Activated gamma-delta T cell (primary cell): Measurements from ENCODE around the gene LRPPRC.
"Not testable (repeated sequence)": the region's sequence is repeated elsewhere in the genome, so short reads cannot be mapped to it uniquely, and the experiment has no call there.

Experiments used
- DNase-seq: peaks from one replicate; lab custom pipeline; 2025; lab: John Stamatoyannopoulos, UW

LRPPRC gene

GRCh38 chr2:43911136-43911790 lies 84.5 kb downstream of the LRPPRC start:
- DNase-seq, result not testable (repeated sequence)

DNA sequence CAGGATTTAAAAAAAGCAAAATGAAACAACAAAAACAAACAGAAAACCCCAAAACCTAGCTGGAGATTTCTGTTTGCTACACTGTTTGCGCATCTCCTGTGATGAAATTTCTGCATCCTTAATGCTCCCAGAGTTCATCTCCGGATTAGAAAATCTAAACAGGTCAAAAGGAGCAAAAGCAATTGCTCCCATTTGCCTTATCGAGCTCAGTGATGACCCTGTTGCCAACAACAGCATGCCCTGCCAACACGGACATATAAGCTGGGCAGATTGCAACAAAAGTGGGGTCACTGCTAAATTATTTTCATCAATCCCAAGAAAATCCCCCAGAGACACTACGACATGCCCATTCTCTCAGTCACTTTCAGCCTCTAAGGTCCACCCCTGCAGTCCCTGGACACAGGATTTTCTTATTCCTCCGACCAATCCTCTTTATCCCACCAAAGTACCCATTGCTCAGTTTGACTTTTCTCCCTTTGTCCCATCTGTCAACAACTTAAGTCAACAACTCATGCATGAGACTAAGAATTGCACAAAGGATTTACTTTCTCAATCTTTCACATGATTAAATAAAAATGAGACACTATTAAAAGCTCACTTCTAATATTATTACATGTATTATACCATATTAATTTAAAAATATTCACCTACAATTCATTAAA lies 89.2 kb downstream of the LRPPRC start:
- no peak for DNase-seq

- DNase-seq, result no peak
These were observed 89.9 kb downstream of the LRPPRC start for GRCh38 chr2:43905871-43906270.

DNA sequence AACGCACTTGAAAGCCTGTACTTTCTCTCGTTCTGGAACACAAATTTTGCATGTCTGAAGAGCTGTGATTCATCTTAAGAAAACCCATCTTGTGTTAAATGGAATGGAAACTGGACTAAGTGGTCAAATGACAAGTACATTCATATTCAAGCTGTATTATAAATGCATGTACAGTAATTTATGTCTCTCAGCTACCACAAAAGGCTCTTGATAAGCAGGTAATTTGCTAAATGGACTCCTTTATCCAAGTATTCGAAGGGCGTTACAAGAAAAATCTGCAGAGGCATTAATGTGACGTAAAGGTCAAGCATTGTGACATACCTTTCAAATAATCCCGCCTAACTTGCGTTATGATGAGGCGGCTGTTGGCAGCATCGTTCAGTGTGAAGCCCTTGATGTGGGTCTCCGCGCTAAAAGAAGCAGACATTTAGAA lies 90.4 kb downstream of the LRPPRC start:
- no peak for DNase-seq

DNA sequence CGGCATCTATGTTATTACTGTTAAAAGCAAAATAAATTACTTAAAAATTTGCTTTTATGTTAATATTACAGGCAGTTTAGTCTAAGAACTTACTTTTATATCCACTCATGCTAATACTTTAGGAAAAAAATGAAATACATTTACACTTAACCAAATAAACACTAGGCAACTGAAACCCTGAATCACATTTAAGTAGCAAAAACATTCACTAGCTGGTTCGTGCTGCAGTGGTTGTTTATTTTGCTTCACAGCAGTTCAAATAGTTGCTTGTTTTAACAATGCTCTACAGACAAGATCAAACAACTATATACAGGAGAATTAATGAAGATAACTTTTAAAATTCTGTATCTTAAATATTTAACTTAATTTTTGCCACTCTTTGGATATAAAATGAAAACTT lies 96.2 kb downstream of the LRPPRC start:
- DNase-seq, result no peak

DNA sequence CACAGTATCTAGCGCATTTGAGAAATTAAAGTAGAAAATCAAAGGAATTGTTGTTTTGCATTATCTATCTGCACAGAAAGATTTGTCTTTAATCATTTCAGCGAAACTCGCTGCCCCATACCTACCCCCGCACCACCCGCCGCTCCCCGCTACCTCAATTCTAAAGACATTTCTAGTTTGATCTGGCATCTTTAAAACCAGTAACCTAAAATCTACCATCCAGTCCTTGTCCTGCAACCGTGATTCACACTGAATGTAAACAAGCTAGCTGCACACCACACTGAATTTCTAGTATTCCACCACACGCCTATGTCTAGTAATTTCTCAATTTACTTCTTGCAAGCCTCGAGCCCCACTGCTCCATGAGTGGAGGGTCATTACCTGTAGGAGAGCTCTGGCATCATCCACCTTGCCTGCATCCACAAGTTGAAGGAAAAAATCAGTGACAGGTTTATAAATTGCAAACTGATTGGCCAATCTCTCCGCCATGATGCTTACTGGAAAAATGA lies 96.9 kb downstream of the LRPPRC start:
- DNase-seq, result no peak

DNA sequence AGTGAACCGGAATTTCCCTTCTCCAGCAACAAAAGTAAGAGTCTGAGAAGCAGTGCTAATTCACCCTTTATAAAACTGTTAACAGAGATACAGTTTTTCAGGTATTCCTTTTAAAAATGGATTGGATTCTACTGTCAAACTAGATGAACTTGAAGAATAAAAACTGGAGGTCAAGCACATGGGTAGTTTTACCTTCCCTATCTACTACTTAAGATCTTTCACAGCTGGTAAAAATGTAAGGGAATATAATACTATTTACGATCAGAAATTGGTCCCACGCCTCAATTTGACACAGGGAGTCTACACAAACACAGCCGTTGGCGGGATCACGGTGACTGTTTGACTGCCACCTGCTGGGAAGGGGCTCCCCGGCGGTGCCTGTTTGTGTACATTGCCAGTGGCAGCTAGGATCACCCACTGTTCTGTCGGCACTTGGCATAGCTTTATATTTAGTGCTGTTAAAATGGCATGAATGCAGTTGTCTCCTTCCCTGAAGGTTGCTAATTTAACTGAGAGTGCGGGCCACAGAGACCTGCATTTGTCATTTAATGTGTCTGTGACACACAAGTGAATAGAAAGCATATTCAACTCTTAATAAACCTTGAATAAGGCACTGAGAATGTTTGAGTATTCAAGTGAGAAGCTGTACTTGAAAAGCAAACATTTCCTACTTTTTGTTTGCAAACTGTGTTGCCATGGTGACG lies 97.5 kb downstream of the LRPPRC start:
- no peak for DNase-seq

DNA sequence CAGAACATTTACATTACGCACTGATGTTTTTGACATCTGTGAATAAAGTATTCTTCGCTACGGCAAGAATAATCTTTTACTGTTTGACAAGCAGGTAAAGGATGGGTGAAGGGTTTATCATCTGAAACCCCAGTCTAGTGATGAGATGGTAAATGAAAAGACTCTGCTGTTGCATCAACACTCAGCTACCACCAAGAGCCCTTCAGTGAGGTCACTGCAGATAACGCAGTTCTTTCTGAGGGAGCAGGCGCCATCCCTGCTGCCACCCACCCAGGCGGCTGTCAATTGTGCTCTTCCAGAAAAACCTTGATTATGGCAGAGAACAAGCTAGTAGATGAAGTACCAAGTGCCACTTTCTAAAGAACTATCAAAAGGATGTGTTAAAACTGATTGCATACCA lies 98.3 kb downstream of the LRPPRC start:
- DNase-seq, result no peak

DNA sequence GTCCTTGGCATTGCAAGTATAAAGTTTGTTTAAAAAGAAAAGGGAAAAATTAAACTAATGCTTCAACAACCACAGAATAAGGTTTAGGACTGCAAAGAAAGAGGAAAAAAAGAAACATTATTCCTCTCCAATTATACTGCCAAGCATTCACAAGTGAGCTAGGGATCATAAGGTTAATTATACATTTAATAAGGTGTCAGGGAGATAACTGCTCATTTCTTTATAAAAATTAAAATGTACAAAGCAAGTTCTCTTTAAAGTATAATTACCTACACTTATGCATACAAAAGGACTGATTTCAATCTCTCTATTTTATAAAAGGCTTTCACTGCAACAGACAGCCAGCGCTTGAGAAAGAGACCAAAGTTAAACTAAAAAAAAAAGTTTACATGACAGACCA lies 98.9 kb downstream of the LRPPRC start:
- DNase-seq, result no peak

DNA sequence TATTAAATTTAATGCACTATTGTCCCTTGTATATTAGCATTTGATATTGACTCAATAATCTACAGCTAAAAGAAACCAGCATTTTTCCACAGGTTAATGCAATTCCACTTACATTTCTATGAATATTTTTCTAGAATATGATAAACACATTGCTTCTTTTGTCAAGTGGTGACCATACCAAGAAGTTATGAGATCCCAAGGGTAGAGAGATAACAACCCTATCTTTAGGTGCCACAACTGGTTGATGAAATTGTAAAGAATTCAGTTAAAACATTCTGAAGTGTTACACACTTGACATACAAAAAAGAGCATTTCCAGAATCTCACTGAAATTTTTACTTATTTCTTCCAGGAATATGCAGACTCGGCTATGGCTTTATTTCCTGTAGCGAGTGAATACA lies 101.0 kb downstream of the LRPPRC start:
- DNase-seq, result no peak

DNA sequence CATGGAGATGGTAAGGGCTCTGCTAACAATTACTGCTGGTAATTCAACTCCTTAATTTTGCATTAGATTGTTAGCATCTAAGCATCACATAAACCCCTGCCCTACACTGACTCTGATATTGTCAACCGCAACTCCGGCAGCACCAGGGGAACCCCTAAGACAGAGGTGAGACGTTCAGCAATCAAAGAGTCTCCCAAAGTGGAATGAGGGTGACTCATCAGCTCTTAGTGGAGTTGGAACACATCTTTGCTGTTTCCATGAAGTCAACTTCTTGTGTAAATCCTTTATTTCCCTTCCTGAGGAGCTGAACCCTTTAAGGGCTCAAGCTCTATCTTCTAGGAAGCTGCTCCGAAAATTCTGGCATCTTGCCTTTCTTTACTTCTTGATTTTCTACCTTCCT lies 104.9 kb downstream of the LRPPRC start:
- no peak for DNase-seq

DNA sequence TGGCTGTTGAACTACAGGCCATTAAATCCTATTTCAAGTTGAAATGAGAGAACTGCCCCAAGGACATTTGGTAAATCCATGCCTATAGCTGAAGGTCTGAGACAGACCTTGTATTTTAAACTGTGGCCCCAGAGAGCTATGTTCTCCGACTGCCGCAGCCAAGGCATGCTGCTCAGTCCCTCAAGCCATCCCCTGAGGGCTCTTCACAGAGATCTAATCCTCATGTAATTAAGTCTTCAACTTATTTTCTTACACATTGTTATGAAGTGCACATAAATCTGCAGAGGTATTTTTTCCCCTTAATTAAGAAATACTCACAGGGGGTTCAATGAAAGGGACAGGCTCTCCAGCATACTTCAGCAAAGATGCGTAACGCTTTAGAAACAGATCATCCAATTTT lies 106.4 kb downstream of the LRPPRC start:
- DNase-seq, result no peak

GRCh38 chr2:43887176-43887575 lies 108.6 kb downstream of the LRPPRC start:
- DNase-seq, result no peak

DNA sequence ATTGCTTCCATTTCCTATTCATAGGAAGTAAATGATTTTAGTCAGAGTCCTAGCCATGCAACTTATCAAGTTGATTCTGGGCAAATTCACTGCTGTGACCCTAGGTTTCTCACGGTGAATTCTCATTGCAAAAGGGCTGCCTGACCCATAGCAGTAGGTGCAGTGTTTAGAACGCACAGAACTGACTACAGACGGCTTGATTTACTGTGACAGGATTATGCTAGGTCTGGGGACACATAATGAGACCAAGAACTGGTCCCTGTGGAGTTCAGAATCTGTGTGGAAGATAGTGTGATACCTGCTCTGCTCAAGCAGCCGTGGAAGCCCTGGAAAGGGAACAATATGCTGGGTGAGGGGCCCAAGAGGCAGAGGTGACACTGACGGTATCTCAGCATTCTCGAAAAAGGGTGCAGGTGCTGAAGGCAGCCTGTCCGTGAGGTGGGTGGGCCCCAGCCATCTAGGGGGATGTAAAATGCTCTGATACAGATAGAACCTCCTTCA lies 110.6 kb downstream of the LRPPRC start:
- no peak for DNase-seq

- no peak for DNase-seq
These were observed 111.1 kb downstream of the LRPPRC start for GRCh38 chr2:43884689-43885088.

DNA sequence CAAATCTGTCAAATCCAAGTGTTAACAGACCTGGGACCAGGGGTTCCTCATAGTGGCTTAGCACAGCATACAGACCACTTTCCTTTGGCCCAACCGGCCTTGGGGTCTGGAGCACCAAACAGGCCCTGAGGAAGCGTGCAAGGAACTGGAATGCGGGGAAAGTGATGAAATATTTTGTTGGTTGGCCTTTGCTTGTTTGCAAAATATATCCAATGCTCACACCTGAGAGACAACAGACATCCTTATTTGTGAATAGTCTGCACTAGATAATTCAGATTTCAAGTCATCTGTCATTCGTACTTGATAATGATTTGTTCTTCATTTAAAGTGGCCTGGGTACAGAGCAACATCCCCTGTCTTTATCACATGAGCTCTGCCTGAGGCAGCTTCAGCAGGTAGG lies 113.5 kb downstream of the LRPPRC start:
- DNase-seq, result no peak

- no peak for DNase-seq
These were observed 114.8 kb downstream of the LRPPRC start for GRCh38 chr2:43880952-43881351.

- no peak for DNase-seq
These were observed 115.3 kb downstream of the LRPPRC start for GRCh38 chr2:43880471-43880870.

- DNase-seq, result no peak
These were observed 116.5 kb downstream of the LRPPRC start for GRCh38 chr2:43879261-43879660.

GRCh38 chr2:43877782-43878464 lies 117.9 kb downstream of the LRPPRC start:
- DNase-seq, result no peak

GRCh38 chr2:43874776-43875451 lies 120.9 kb downstream of the LRPPRC start:
- DNase-seq, result no peak

DNA sequence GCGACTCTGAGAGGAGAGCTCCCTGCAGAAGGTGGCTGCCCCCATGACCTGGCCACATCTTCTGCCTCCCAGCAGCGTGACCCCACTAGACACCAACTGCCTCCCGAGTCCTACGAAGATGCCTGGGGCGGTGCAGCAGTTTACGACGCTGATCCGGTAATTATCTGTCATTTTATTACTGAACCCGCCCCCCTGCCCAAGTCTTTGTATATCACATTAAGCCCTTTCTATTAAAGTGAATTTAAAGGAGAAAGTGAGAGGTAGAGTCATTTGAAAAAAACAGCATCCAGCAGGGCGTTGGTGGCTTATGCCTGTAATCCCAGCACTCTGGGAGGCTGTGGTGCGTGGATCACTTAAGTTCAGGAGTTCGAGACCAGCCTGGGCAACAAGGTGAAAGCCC lies 123.6 kb downstream of the LRPPRC start:
- no peak for DNase-seq
